ENCODE data around the gene HIBADH.

GRCh38 chr7:27678617-27679260, 16.1 kb upstream of the HIBADH start:
- no peak for TF ChIP-seq CTCF (IDR thresholded peaks at IDR 0.05)
- TF ChIP-seq POLR2A (IDR thresholded peaks at IDR 0.05): no peak

Measured in thyroid gland (tissue), 4 donors.